Neural progenitor cell (in vitro differentiated cells): ENCODE measurements around the gene RRP8.

Source experiments
- CTCF ChIP-seq: fragments of 200-600 bp; sonication (generic); IDR thresholded peaks from 2 replicates; pipeline ENCODE4 v1.5.1; 2017; ENCODE audit warnings: antibody characterized with exemption, mild to moderate bottlenecking
- EZH2 ChIP-seq: fragments of 200-600 bp; sonication (generic); IDR thresholded peaks from 2 replicates; pipeline ENCODE4 v1.6.1; 2017; ENCODE audit warnings: antibody characterized with exemption, mild to moderate bottlenecking, moderate library complexity

GRCh38 chr11:6563667-6564066 lies 39.7 kb downstream of the RRP8 start:
- no peak for TF ChIP-seq EZH2
- TF ChIP-seq CTCF, result no peak
